HepG2 (cell line): ENCODE data around the gene LEAP2. TPM values are rescaled to one million over a fixed set of nuclear protein-coding genes. Genes with fewer than 3 reads are reported as not detected.

Source experiments
- CTCF ChIP-seq: sonication (generic); formaldehyde crosslinking; IDR thresholded peaks from 2 replicates; pipeline ENCODE4 v1.5.0; 2020; ENCODE audit warnings: mild to moderate bottlenecking, missing genetic modification reagents, moderate library complexity
- DPF2 ChIP-seq: sonication (generic); formaldehyde crosslinking; IDR thresholded peaks from 2 replicates; pipeline ENCODE4 v1.4.0; 2020; ENCODE audit warnings: mild to moderate bottlenecking, low read depth, missing genetic modification reagents, borderline replicate concordance
- ERF ChIP-seq: IDR thresholded peaks from 2 replicates; pipeline ENCODE4 v1.6.1; 2018; ENCODE audit warnings: missing biosample characterization, missing genetic modification reagents
- KAT7 ChIP-seq: IDR thresholded peaks from 2 replicates; pipeline ENCODE4 v1.6.1; 2018; ENCODE audit warnings: borderline replicate concordance, missing compliant biosample characterization
- MAFK ChIP-seq, 2 experiments: IDR thresholded peaks in 1 of 2; conservative IDR thresholded peaks in 1 of 2; 2 replicates each; pipeline ENCODE4 v1.6.1; 2011; ENCODE audit warnings: improper control_type of control experiment in 2 of 2, low read length in 2 of 2
- NCOR1 ChIP-seq: fragments of 200-600 bp; sonication (generic); IDR thresholded peaks from 2 replicates; pipeline ENCODE4 v1.7.0; 2017; ENCODE audit warnings: antibody characterized with exemption, low read length, borderline replicate concordance
- PAF1 ChIP-seq: IDR thresholded peaks from 2 replicates; pipeline ENCODE4 v1.6.1; 2016; ENCODE audit warnings: missing genetic modification reagents, missing compliant biosample characterization
- PHF21A ChIP-seq: sonication (generic); formaldehyde crosslinking; IDR thresholded peaks from 2 replicates; pipeline ENCODE4 v1.5.0; 2020; ENCODE audit warnings: mild to moderate bottlenecking, missing genetic modification reagents
- PLRG1 ChIP-seq: fragments of 450-650 bp; conservative IDR thresholded peaks from 2 replicates; pipeline ENCODE4 v1.6.1; 2016
- PRDM15 ChIP-seq: sonication (generic); formaldehyde crosslinking; IDR thresholded peaks from 2 replicates; pipeline ENCODE4 v1.4.0; 2020; ENCODE audit warnings: missing genetic modification reagents
- REXO4 ChIP-seq: sonication (generic); formaldehyde crosslinking; IDR thresholded peaks from 2 replicates; pipeline ENCODE4 v1.8.0; 2022; ENCODE audit warnings: missing genetic modification reagents, mild to moderate bottlenecking, borderline replicate concordance
- TCF7L2 ChIP-seq: IDR thresholded peaks from 2 replicates; pipeline ENCODE4 v1.6.1; 2011; ENCODE audit warnings: mild to moderate bottlenecking, low read depth, low read length, moderate library complexity
- TFAP4 ChIP-seq: sonication (generic); IDR thresholded peaks from 2 replicates; pipeline ENCODE4 v1.6.1; 2016; ENCODE audit warnings: low read depth, borderline replicate concordance
- TOE1 ChIP-seq: sonication (generic); formaldehyde crosslinking; IDR thresholded peaks from 2 replicates; pipeline ENCODE4 v1.4.0; 2020; ENCODE audit warnings: mild to moderate bottlenecking, missing genetic modification reagents
- ZBTB42 ChIP-seq: sonication (generic); formaldehyde crosslinking; IDR thresholded peaks from 2 replicates; pipeline ENCODE4 v1.5.0; 2020; ENCODE audit warnings: mild to moderate bottlenecking, missing genetic modification reagents
- ZFP37 ChIP-seq: sonication (generic); formaldehyde crosslinking; IDR thresholded peaks from 2 replicates; pipeline ENCODE4 v1.4.0; 2020; ENCODE audit warnings: missing genetic modification reagents, borderline replicate concordance
- ZFP62 ChIP-seq: sonication (generic); formaldehyde crosslinking; IDR thresholded peaks from 2 replicates; pipeline ENCODE4 v1.4.0; 2020; ENCODE audit warnings: missing genetic modification reagents
- ZNF160 ChIP-seq: sonication (generic); formaldehyde crosslinking; IDR thresholded peaks from 2 replicates; pipeline ENCODE4 v1.8.0; 2022; ENCODE audit warnings: mild to moderate bottlenecking, inconsistent platforms, missing genetic modification reagents
- ZNF570 ChIP-seq: sonication (generic); formaldehyde crosslinking; IDR thresholded peaks from 2 replicates; pipeline ENCODE4 v1.4.0; 2020; ENCODE audit warnings: mild to moderate bottlenecking, missing genetic modification reagents, borderline replicate concordance
- ZNF607 ChIP-seq: sonication (generic); formaldehyde crosslinking; IDR thresholded peaks from 2 replicates; pipeline ENCODE4 v1.5.1; 2020; ENCODE audit warnings: missing genetic modification reagents, mild to moderate bottlenecking, borderline replicate concordance
- ZNF784 ChIP-seq: sonication (generic); formaldehyde crosslinking; IDR thresholded peaks from 2 replicates; pipeline ENCODE4 v1.5.1; 2020; ENCODE audit warnings: missing genetic modification reagents, mild to moderate bottlenecking, borderline replicate concordance
- polyA plus RNA-seq, 8 experiments: library from polyadenylated mRNA; depleted of rRNA in 3 of 8; stranded (reverse) in 7 of 8; unstranded in 1 of 8; fragments of >200 nt; fragmentation: Illumina TruSeq in 4 of 8; extraction: Trizol in 4 of 8; gene quantifications; 2 replicates each; pipeline versions ENCODE4 v1.2.1 to v1.2.3, GENCODE V29; 2011 to 2016; ENCODE audit warnings: low read depth in 4 of 8, missing spikeins in 1 of 8, mixed read lengths in 1 of 8; ENCODE audit not compliant: insufficient read depth in 1 of 8
- total RNA-seq, 5 experiments: library from RNA; depleted of rRNA; stranded (reverse); fragments of >200 nt; fragmentation: Illumina TruSeq; extraction: Trizol; gene quantifications; 2 replicates each; pipeline ENCODE4 v1.2.3, GENCODE V29; 2016; ENCODE audit warnings: low read depth in 1 of 5

Gene LEAP2
- total and polyA plus RNA-seq, 2 of the 13 experiments (the other 11 are each of a cell fraction or from before 2014, with no cell fraction given): 23.9 to 51.9 TPM

- TF ChIP-seq TFAP4: peak; percentile 68; the same call in 1 of the 2 replicates
- no peak; the same call in 1 of the 2 replicates for TF ChIP-seq ZNF784
- peak; percentile 71 for TF ChIP-seq ERF (CRISPR knock-in tag)
- no peak for TF ChIP-seq NCOR1
- no peak for TF ChIP-seq MAFK (conservative IDR thresholded peaks at IDR 0.05 in 1 of 2, IDR thresholded peaks at IDR 0.05 in 1 of 2; ENCODE audit: low read length in 2 of 2)
- no peak for TF ChIP-seq TCF7L2
- TF ChIP-seq DPF2 (CRISPR knock-in tag): no peak
- TF ChIP-seq PRDM15 (CRISPR knock-in tag): no peak
- no peak for TF ChIP-seq ZBTB42
- TF ChIP-seq ZNF570: no peak
- no peak; the same call in 1 of the 2 replicates for TF ChIP-seq ZNF160
- TF ChIP-seq ZFP37 (CRISPR knock-in tag): peak; percentile 18; the same call in 1 of the 2 replicates
- TF ChIP-seq ZNF607 (CRISPR knock-in tag): peak; percentile 75; the same call in 1 of the 2 replicates
- no peak for TF ChIP-seq PLRG1
- peak; percentile 95 for TF ChIP-seq CTCF (CRISPR knock-in tag)
- TF ChIP-seq TOE1 (CRISPR knock-in tag): no peak
- TF ChIP-seq ZFP62 (CRISPR knock-in tag): no peak
- peak; percentile 93 for TF ChIP-seq PHF21A
- TF ChIP-seq KAT7: peak; percentile 64
- no peak for TF ChIP-seq PAF1 (CRISPR knock-in tag)
- no peak for TF ChIP-seq REXO4 (CRISPR knock-in tag)
Observed at GRCh38 chr5:132866342-132867045, 7.0 kb upstream of the LEAP2 start, which contains the start of the genes GDF9 and UQCRQ (continued).
